A673 (cell line): ENCODE measurements around the gene YTHDC1. TPM values are rescaled to one million over a fixed set of nuclear protein-coding genes. Genes with fewer than 3 reads are reported as not detected.

Experiments
- BruUV-seq: library from RNA; stranded (reverse); fragments of 400-500 nt; replicated peaks from 2 replicates; lab custom pipeline; 2021; lab: Mats Ljungman, UMichigan
- CTCF ChIA-PET: fragments of 300-600 bp; sonication (Branson Sonifier 250); formaldehyde crosslinking; loops from one replicate; lab custom pipeline; 2022; ENCODE audit warnings: antibody characterized with exemption; lab: Charles Lee
- POLR2A ChIA-PET: fragments of 300-600 bp; sonication (Branson Sonifier 250); formaldehyde crosslinking; loops from one replicate; lab custom pipeline; 2022; ENCODE audit warnings: antibody characterized with exemption; ENCODE audit not compliant: low non-redundant PET; lab: Charles Lee
- DNase-seq: peaks from one replicate; pipeline ENCODE4 v3.0.0-alpha.2; 2015; ENCODE audit warnings: low spot score
- H3K27ac ChIP-seq: fragments of 200-600 bp; sonication (generic); 2 replicates; pipeline ENCODE4 v1.5.1; 2016; ENCODE audit warnings: mixed run types, low read depth, mild to moderate bottlenecking, mixed read lengths, antibody characterized with exemption, low read length; ENCODE audit not compliant: poor library complexity, severe bottlenecking
- H3K27me3 ChIP-seq: fragments of 200-600 bp; sonication (generic); replicated peaks from 2 replicates; pipeline ENCODE4 v1.6.1; 2017; ENCODE audit warnings: mixed run types, low read depth, mild to moderate bottlenecking, mixed read lengths, antibody characterized with exemption, low read length; ENCODE audit not compliant: insufficient read depth, poor library complexity
- H3K36me3 ChIP-seq: fragments of 200-600 bp; sonication (generic); 2 replicates; pipeline ENCODE4 v1.6.1; 2016; ENCODE audit warnings: mixed run types, mild to moderate bottlenecking, mixed read lengths, antibody characterized with exemption, low read length; ENCODE audit not compliant: insufficient read depth, poor library complexity, severe bottlenecking
- H3K4me1 ChIP-seq: fragments of 200-600 bp; sonication (generic); 2 replicates; pipeline ENCODE4 v1.6.1; 2017; ENCODE audit warnings: mixed run types, mild to moderate bottlenecking, mixed read lengths, antibody characterized with exemption, low read length; ENCODE audit not compliant: insufficient read depth, poor library complexity, severe bottlenecking
- H3K4me3 ChIP-seq: fragments of 200-600 bp; sonication (generic); 2 replicates; pipeline ENCODE4 v1.5.1; 2016; ENCODE audit warnings: low read depth, mixed run types, mild to moderate bottlenecking, mixed read lengths, low read length; ENCODE audit not compliant: poor library complexity, severe bottlenecking
- H3K9me3 ChIP-seq: fragments of 200-600 bp; sonication (generic); 2 replicates; pipeline ENCODE4 v1.6.1; 2016; ENCODE audit warnings: mixed run types, low read depth, mild to moderate bottlenecking, mixed read lengths, antibody characterized with exemption, low read length; ENCODE audit not compliant: poor library complexity, severe bottlenecking
- EZH2 ChIP-seq: fragments of 200-600 bp; sonication (generic); IDR thresholded peaks from 2 replicates; pipeline ENCODE4 v1.6.1; 2017; ENCODE audit warnings: borderline replicate concordance, low read depth, mild to moderate bottlenecking, mixed read lengths, antibody characterized with exemption, low read length; ENCODE audit not compliant: poor library complexity, severe bottlenecking
- intact Hi-C: fragments of 100-400 bp; cut with micrococcal nuclease; formaldehyde crosslinking; loops from one replicate; pipeline ENCODE4 v1.10.0; 2022; ENCODE audit not compliant: unreplicated experiment
- total RNA-seq: library from RNA; stranded (reverse); gene quantifications from 2 replicates; pipeline ENCODE4 v1.2.3, GENCODE V29; 2021
- TF ChIP-seq, protein P1 (sequence below): fragments of 300-800, 200-600 bp; sonication (generic); conservative IDR thresholded peaks from 2 replicates; pipeline ENCODE4 v1.5.1; 2017; ENCODE audit warnings: low read depth, mild to moderate bottlenecking, antibody characterized with exemption, low read length, moderate library complexity, mixed read lengths

Gene YTHDC1
- total RNA-seq, 1 experiment from 2014 or later, result 45.3 TPM

DNA sequence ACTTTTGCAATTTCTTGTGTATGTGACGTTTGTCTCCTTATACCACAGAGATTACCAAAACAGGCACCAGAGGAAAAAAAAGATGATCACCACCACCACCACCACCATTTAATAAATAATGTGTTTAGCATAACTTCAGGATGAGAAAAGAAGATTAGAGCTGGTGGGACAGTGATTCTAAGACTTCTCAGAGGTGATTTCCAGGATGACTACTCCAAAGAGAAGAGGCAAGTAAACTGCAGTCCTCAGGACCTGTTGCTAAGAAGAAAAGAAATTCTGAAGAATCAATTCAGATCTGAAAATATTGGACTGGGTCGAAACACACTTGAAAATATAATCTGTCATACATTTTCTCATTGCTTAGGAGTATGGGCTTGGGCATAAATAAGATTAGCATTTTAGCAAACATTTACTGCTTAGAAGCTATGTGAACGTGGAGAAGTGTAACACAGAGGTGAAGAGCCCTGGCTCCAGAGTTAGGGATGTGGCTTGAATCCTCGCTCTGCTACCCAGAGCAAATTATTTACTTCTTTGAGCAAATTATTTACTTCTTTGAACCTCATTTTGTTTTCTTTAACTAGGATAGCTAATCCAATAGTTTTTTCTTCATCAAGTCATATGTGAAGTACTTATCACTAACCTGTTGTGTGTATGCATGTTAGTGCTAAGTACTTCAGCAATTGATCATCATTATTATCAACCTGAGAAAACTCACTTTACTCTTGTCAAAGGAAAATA, 10.5 kb upstream of the YTHDC1 start:
- no peaks in the 10 kb centered on the region for H3K27me3 ChIP-seq
- no peak overlapping the region for H3K27ac ChIP-seq
- no peaks in the 10 kb centered on the region for H3K36me3 ChIP-seq
- ChIA-PET CTCF (no interaction called here), POLR2A (no interaction called here)
- no peaks in the 10 kb centered on the region for H3K9me3 ChIP-seq
- H3K4me3 ChIP-seq, result no peak overlapping the region
- BruUV-seq, result no TSS peak
- DNase-seq, result no peak
- intact Hi-C loops, result no loop called here
- H3K4me1 ChIP-seq, result no peaks in the 10 kb centered on the region
- TF ChIP-seq EZH2, result no peak
- TF ChIP-seq, protein P1, sequence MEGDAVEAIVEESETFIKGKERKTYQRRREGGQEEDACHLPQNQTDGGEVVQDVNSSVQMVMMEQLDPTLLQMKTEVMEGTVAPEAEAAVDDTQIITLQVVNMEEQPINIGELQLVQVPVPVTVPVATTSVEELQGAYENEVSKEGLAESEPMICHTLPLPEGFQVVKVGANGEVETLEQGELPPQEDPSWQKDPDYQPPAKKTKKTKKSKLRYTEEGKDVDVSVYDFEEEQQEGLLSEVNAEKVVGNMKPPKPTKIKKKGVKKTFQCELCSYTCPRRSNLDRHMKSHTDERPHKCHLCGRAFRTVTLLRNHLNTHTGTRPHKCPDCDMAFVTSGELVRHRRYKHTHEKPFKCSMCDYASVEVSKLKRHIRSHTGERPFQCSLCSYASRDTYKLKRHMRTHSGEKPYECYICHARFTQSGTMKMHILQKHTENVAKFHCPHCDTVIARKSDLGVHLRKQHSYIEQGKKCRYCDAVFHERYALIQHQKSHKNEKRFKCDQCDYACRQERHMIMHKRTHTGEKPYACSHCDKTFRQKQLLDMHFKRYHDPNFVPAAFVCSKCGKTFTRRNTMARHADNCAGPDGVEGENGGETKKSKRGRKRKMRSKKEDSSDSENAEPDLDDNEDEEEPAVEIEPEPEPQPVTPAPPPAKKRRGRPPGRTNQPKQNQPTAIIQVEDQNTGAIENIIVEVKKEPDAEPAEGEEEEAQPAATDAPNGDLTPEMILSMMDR, result no peak

DNA sequence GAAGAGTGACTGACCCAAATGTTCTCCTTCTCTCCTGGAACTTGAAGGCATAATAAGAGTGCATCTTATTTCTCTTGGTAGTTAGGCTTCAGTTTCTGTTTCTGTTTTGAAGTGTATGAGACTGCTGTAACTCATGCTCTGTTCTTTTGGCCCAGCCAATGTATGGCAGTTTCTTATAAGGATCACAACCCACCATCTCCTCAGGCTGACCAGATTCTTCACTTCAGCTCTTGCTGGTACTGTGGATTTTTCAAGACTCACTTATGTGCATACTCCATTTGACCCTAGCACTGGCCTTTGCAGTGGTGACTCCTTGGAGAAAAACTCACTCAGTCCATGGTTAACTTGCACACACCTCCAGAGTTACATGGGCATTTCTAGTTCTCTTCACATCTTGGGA, 9.6 kb upstream of the YTHDC1 start:
- ChIA-PET POLR2A (no interaction called here), CTCF (no interaction called here)
- Histone ChIP-seq H3K4me1 (no peaks in the 10 kb centered on the region), H3K9me3 (no peaks in the 10 kb centered on the region), H3K27ac (no peak overlapping the region), H3K4me3 (no peak overlapping the region), H3K36me3 (no peaks in the 10 kb centered on the region), H3K27me3 (no peaks in the 10 kb centered on the region)
- TF ChIP-seq, protein P1, result no peak
- no peak for TF ChIP-seq EZH2
- intact Hi-C loops, result no loop called here
- no TSS peak for BruUV-seq
- DNase-seq, result no peak

DNA sequence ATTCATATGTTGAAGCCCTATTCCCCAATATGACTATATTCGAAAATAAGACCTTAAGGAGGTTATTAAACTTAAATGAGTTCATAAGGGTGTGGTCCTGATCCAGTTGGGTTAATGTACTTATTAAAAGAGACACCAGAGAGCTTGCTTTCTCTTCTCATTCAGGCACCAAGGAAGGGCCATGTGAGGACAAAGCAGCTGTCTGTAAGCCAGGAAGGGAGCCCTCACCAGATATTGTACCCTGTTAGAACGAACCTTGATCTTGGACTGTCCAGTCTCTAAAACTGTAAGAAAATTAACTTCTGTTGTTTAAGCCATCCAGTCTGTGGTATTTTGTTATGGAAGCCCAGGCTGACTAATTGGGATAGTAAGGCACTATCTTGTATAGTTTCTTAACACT, 9.1 kb upstream of the YTHDC1 start:
- Histone ChIP-seq H3K9me3 (no peaks in the 10 kb centered on the region), H3K27ac (no peak overlapping the region), H3K4me1 (no peaks in the 10 kb centered on the region), H3K36me3 (no peaks in the 10 kb centered on the region), H3K27me3 (no peaks in the 10 kb centered on the region), H3K4me3 (no peak overlapping the region)
- POLR2A ChIA-PET, result no interaction called here
- TF ChIP-seq, protein P1, result no peak
- TF ChIP-seq EZH2, result no peak
- intact Hi-C loops, result no loop called here
- no TSS peak for BruUV-seq
- CTCF ChIA-PET, result no interaction called here
- DNase-seq, result no peak
